HG03139 (cell line): Measurements from ENCODE around the gene MUC5B.
"Not testable (repeated sequence)": the region's sequence is repeated elsewhere in the genome, so short reads cannot be mapped to it uniquely, and the experiment has no call there.

Experiments
- ATAC-seq: cut with Tn5 transposase; IDR thresholded peaks from one replicate; pipeline ENCODE4 v1.9.1; 2021; ENCODE audit not compliant: unreplicated experiment

The MUC5B gene

GRCh38 chr11:1231396-1232020 lies 8.6 kb downstream of the MUC5B start:
- ATAC-seq = no peak

- no peak for ATAC-seq
Measured at GRCh38 chr11:1232021-1232882, 9.4 kb downstream of the MUC5B start.

GRCh38 chr11:1232883-1233321 lies 10.0 kb downstream of the MUC5B start:
- no peak for ATAC-seq

GRCh38 chr11:1233351-1234053 lies 10.6 kb downstream of the MUC5B start:
- ATAC-seq = no peak

GRCh38 chr11:1234054-1234720 lies 11.3 kb downstream of the MUC5B start:
- ATAC-seq = no peak

- no peak for ATAC-seq
Measured at GRCh38 chr11:1234771-1235305, 12.0 kb downstream of the MUC5B start.

GRCh38 chr11:1235306-1235900 lies 12.5 kb downstream of the MUC5B start:
- ATAC-seq = no peak

GRCh38 chr11:1235901-1236315 lies 13.0 kb downstream of the MUC5B start:
- no peak for ATAC-seq

GRCh38 chr11:1236316-1237127 lies 13.7 kb downstream of the MUC5B start:
- no peak for ATAC-seq

GRCh38 chr11:1237128-1237580 lies 14.3 kb downstream of the MUC5B start:
- ATAC-seq = no peak

GRCh38 chr11:1237851-1238250 lies 15.0 kb downstream of the MUC5B start:
- ATAC-seq = no peak

- ATAC-seq = no peak
Measured at GRCh38 chr11:1238767-1239595, 16.1 kb downstream of the MUC5B start.

GRCh38 chr11:1239596-1240205 lies 16.8 kb downstream of the MUC5B start:
- ATAC-seq = no peak

- ATAC-seq = no peak
Measured at GRCh38 chr11:1240771-1241170, 17.9 kb downstream of the MUC5B start.

GRCh38 chr11:1241706-1242105 lies 18.8 kb downstream of the MUC5B start:
- ATAC-seq = no peak

GRCh38 chr11:1242289-1242688 lies 19.4 kb downstream of the MUC5B start:
- no peak for ATAC-seq

- not testable (repeated sequence) for ATAC-seq
Measured at GRCh38 chr11:1242751-1243150, 19.9 kb downstream of the MUC5B start.

GRCh38 chr11:1243521-1243920 lies 20.7 kb downstream of the MUC5B start:
- not testable (repeated sequence) for ATAC-seq
